H1 (cell line): ENCODE results near the gene SGSH. TPM values are rescaled to one million over a fixed set of nuclear protein-coding genes. Genes with fewer than 3 reads are reported as not detected.

Source experiments
- CTCF ChIA-PET: fragments of 300-600 bp; sonication (Branson Sonifier 250); formaldehyde crosslinking; loops from one replicate; lab custom pipeline; 2021; ENCODE audit not compliant: partially characterized antibody; lab: Charles Lee
- POLR2A ChIA-PET: fragments of 300-600 bp; sonication (Branson Sonifier 250); formaldehyde crosslinking; loops from one replicate; lab custom pipeline; 2021; ENCODE audit warnings: inconsistent platforms; ENCODE audit not compliant: partially characterized antibody; lab: Charles Lee
- DNase-seq, 2 experiments: peaks; one replicate each; pipeline versions ENCODE4 v3.0.0 to v3.0.0-alpha.2; 2010 to 2022; ENCODE audit warnings: low spot score in 2 of 2, low read depth in 1 of 2, mixed read lengths in 1 of 2
- FAIRE-seq: peaks from 2 replicates; lab custom pipeline; 2011; peaks lifted over from hg19 to GRCh38; lab: Jason Lieb, UNC
- H2AFZ ChIP-seq: 2 replicates; pipeline ENCODE4 v1.8.1; 2012; ENCODE audit warnings: low read length, inconsistent platforms
- H2AK5ac ChIP-seq: 2 replicates; pipeline ENCODE4 v1.6.1; 2013; ENCODE audit warnings: low read depth, low read length
- H2BK120ac ChIP-seq: replicated peaks from 2 replicates; pipeline ENCODE3; 2013; ENCODE audit warnings: low read depth, low read length, inconsistent platforms
- H2BK12ac ChIP-seq: 2 replicates; pipeline ENCODE4 v1.6.1; 2013; ENCODE audit warnings: low read depth, low read length
- H2BK15ac ChIP-seq: 2 replicates; pipeline ENCODE4 v1.6.1; 2013; ENCODE audit warnings: low read length
- H2BK20ac ChIP-seq: 2 replicates; pipeline ENCODE4 v1.6.1; 2013; ENCODE audit warnings: low read length
- H2BK5ac ChIP-seq: 2 replicates; pipeline ENCODE4 v1.6.1; 2013; ENCODE audit warnings: low read depth, low read length
- H3K14ac ChIP-seq: 2 replicates; pipeline ENCODE4 v1.6.1; 2013; ENCODE audit warnings: inconsistent platforms; ENCODE audit not compliant: insufficient read length
- H3K18ac ChIP-seq: 2 replicates; pipeline ENCODE4 v1.6.1; 2013; ENCODE audit warnings: low read length; ENCODE audit errors: extremely low read depth
- H3K23ac ChIP-seq: 2 replicates; pipeline ENCODE4 v1.6.1; 2013; ENCODE audit warnings: inconsistent platforms; ENCODE audit not compliant: insufficient read length
- H3K23me2 ChIP-seq: 2 replicates; pipeline ENCODE4 v1.6.1; 2013; ENCODE audit warnings: low read depth, low read length
- H3K27ac ChIP-seq: 2 replicates; pipeline ENCODE4 v1.6.1; 2011; ENCODE audit warnings: low read depth, low read length, inconsistent platforms
- H3K27me3 ChIP-seq, 4 experiments: replicated peaks in 1 of 4; 1 replicate in 1 of 4; 2 replicates in 3 of 4; pipeline versions ENCODE4 v1.6.1 to v1.8.1; 2011 to 2013; ENCODE audit warnings: low read length in 3 of 4, mild to moderate bottlenecking in 3 of 4, inconsistent platforms in 2 of 4, mixed read lengths in 2 of 4, moderate library complexity in 1 of 4; ENCODE audit not compliant: control insufficient read depth in 3 of 4, insufficient read depth in 3 of 4; ENCODE audit errors: extremely low read depth in 1 of 4
- H3K36me3 ChIP-seq, 4 experiments: 2 replicates each; pipeline versions ENCODE4 v1.6.1 to v1.8.1; 2011 to 2013; ENCODE audit warnings: mild to moderate bottlenecking in 4 of 4, low read length in 3 of 4, moderate library complexity in 2 of 4, control low read depth in 1 of 4, inconsistent platforms in 1 of 4; ENCODE audit not compliant: insufficient read depth in 4 of 4, control insufficient read depth in 2 of 4
- H3K4ac ChIP-seq: replicated peaks from 2 replicates; pipeline ENCODE3; 2013; ENCODE audit warnings: low read length, low read depth, mixed read lengths, inconsistent platforms; ENCODE audit not compliant: insufficient read length
- H3K4me1 ChIP-seq, 4 experiments: replicated peaks in 1 of 4; 1 replicate in 1 of 4; 2 replicates in 3 of 4; pipeline versions ENCODE4 v1.6.1 to v1.8.1; 2011 to 2013; ENCODE audit warnings: low read length in 3 of 4, inconsistent platforms in 2 of 4, mixed read lengths in 1 of 4; ENCODE audit not compliant: insufficient read depth in 4 of 4, control insufficient read depth in 3 of 4
- H3K4me2 ChIP-seq, 2 experiments: 2 replicates each; pipeline versions ENCODE4 v1.6.1 to v1.8.1; 2011 to 2013; ENCODE audit warnings: low read depth in 2 of 2, low read length in 2 of 2, control low read depth in 1 of 2, inconsistent platforms in 1 of 2, mild to moderate bottlenecking in 1 of 2; ENCODE audit not compliant: insufficient read depth in 1 of 2
- H3K4me3 ChIP-seq, 4 experiments: fragments of 200-600, 300-600 bp in 1 of 4; sonication (generic), shearing (Covaris generic), sonication (Bioruptor Twin) in 1 of 4; 2 replicates each; pipeline versions ENCODE4 v1.5.1 to v1.8.1; 2011 to 2016; ENCODE audit warnings: low read length in 4 of 4, low read depth in 3 of 4, control low read depth in 2 of 4, inconsistent platforms in 2 of 4, mild to moderate bottlenecking in 2 of 4, mixed read lengths in 1 of 4, moderate library complexity in 1 of 4; ENCODE audit not compliant: insufficient read depth in 2 of 4; ENCODE audit errors: extremely low read depth in 1 of 4
- H3K56ac ChIP-seq: replicated peaks from 2 replicates; pipeline ENCODE3; 2013; ENCODE audit warnings: low read depth, mild to moderate bottlenecking, mixed read lengths, low read length, inconsistent platforms; ENCODE audit not compliant: insufficient read length
- H3K79me1 ChIP-seq: 2 replicates; pipeline ENCODE4 v1.6.1; 2013; ENCODE audit warnings: low read depth, low read length, control low read depth
- H3K79me2 ChIP-seq, 2 experiments: 2 replicates each; pipeline versions ENCODE4 v1.6.1 to v1.8.1; 2012 to 2013; ENCODE audit warnings: low read length in 2 of 2, mild to moderate bottlenecking in 2 of 2, inconsistent platforms in 1 of 2; ENCODE audit not compliant: insufficient read depth in 2 of 2, control insufficient read depth in 1 of 2
- H3K9ac ChIP-seq, 4 experiments: replicated peaks in 1 of 4; 1 replicate in 1 of 4; 2 replicates in 3 of 4; pipeline versions ENCODE4 v1.6.1 to v1.8.1; 2011 to 2013; ENCODE audit warnings: low read depth in 3 of 4, low read length in 3 of 4, control low read depth in 2 of 4, mild to moderate bottlenecking in 2 of 4, moderate library complexity in 2 of 4, inconsistent platforms in 1 of 4; ENCODE audit errors: extremely low read depth in 1 of 4
- H3K9me3 ChIP-seq, 2 experiments: 2 replicates each; pipeline versions ENCODE4 v1.6.1 to v1.8.1; 2012 to 2013; ENCODE audit warnings: mild to moderate bottlenecking in 2 of 2, moderate library complexity in 2 of 2, control low read depth in 1 of 2, inconsistent platforms in 1 of 2, low read depth in 1 of 2, low read length in 1 of 2, mixed read lengths in 1 of 2; ENCODE audit not compliant: insufficient read depth in 2 of 2
- H4K20me1 ChIP-seq, 2 experiments: replicated peaks in 1 of 2; 2 replicates each; pipeline versions ENCODE3 to v1.8.1; 2011 to 2013; ENCODE audit warnings: inconsistent platforms in 2 of 2, low read length in 2 of 2, mild to moderate bottlenecking in 1 of 2; ENCODE audit not compliant: insufficient read depth in 2 of 2, control insufficient read depth in 1 of 2
- H4K5ac ChIP-seq: 2 replicates; pipeline ENCODE4 v1.6.1; 2013; ENCODE audit warnings: low read length, low read depth, mixed read lengths, inconsistent platforms; ENCODE audit not compliant: insufficient read length
- H4K8ac ChIP-seq: 2 replicates; pipeline ENCODE4 v1.8.0; 2013; ENCODE audit warnings: mild to moderate bottlenecking, moderate library complexity, low read length, inconsistent platforms; ENCODE audit not compliant: insufficient read depth; ENCODE audit errors: extremely low read depth
- H4K91ac ChIP-seq: replicated peaks from 2 replicates; pipeline ENCODE3; 2013; ENCODE audit warnings: low read length, mixed read lengths, inconsistent platforms; ENCODE audit not compliant: insufficient read length
- EP300 ChIP-seq, 2 experiments: IDR thresholded peaks; 1 replicate in 1 of 2; 2 replicates in 1 of 2; pipeline ENCODE4 v1.6.1; 2011 to 2012; ENCODE audit warnings: low read depth in 2 of 2, low read length in 2 of 2, mild to moderate bottlenecking in 2 of 2, borderline replicate concordance in 1 of 2, inconsistent platforms in 1 of 2, moderate library complexity in 1 of 2
- GTF2F1 ChIP-seq: IDR thresholded peaks from 2 replicates; pipeline ENCODE4 v1.6.1; 2012; ENCODE audit warnings: low read depth, low read length, improper control_type of control experiment, borderline replicate concordance
- JUN ChIP-seq: IDR thresholded peaks from 2 replicates; pipeline ENCODE4 v1.6.1; 2011; ENCODE audit warnings: low read depth, mild to moderate bottlenecking, improper control_type of control experiment, low read length
- NRF1 ChIP-seq: IDR thresholded peaks from 2 replicates; pipeline ENCODE4 v1.6.1; 2011; ENCODE audit warnings: mild to moderate bottlenecking, low read depth, low read length, improper control_type of control experiment
- POLR2AphosphoS5 ChIP-seq: IDR thresholded peaks from 2 replicates; pipeline ENCODE4 v1.6.1; 2011; ENCODE audit warnings: low read depth, low read length
- RAD21 ChIP-seq, 2 experiments: IDR thresholded peaks in 1 of 2; conservative IDR thresholded peaks in 1 of 2; 2 replicates each; pipeline ENCODE4 v1.6.1; 2011; ENCODE audit warnings: low read depth in 2 of 2, low read length in 2 of 2, improper control_type of control experiment in 1 of 2, inconsistent platforms in 1 of 2, mild to moderate bottlenecking in 1 of 2, moderate library complexity in 1 of 2
- SIRT6 ChIP-seq: IDR thresholded peaks from one replicate; pipeline ENCODE4 v1.7.1; 2012; ENCODE audit warnings: low read length, inconsistent platforms
- TEAD4 ChIP-seq: IDR thresholded peaks from 2 replicates; pipeline ENCODE4 v1.6.1; 2012; ENCODE audit warnings: low read depth, low read length, inconsistent platforms, mixed read lengths
- WGBS, 2 experiments: shearing (Covaris generic) in 1 of 2; methylation state at CpG; one replicate each; pipeline versions ENCODE4 v1.1.6 to v1.1.7; 2013 to 2015; ENCODE audit warnings: low lambda C conversion rate in 2 of 2, mixed read lengths in 2 of 2, inconsistent platforms in 1 of 2, low coverage in 1 of 2, missing lambda C conversion rate in 1 of 2; ENCODE audit not compliant: insufficient replicate concordance in 2 of 2, insufficient coverage in 1 of 2, insufficient read length in 1 of 2; ENCODE audit errors: extremely low coverage in 1 of 2, missing lambda C conversion rate in 1 of 2; 5-methylcytosine and 5-hydroxymethylcytosine counted together
- polyA plus RNA-seq, 7 experiments: library from polyadenylated mRNA; depleted of rRNA in 3 of 7; stranded (reverse) in 5 of 7; unstranded in 2 of 7; fragments of >200 nt in 5 of 7; fragments of 200-250 nt in 2 of 7; gene quantifications; 1 replicate in 5 of 7; 2 replicates in 1 of 7; 4 replicates in 1 of 7; pipeline versions ENCODE4 v1.2.1 to v1.2.3, GENCODE V29; 2011 to 2013; ENCODE audit warnings: missing spikeins in 2 of 7, mixed read lengths in 2 of 7
- total RNA-seq: library from RNA; stranded (reverse); fragmentation: NEBNext Ultra II Directional; extraction: Animal tissue kit (Norgen Biotek cat#: 25700); gene quantifications from 2 replicates; pipeline ENCODE4 v1.2.1, GENCODE V29; 2021
- TF ChIP-seq, protein P1 (sequence below): IDR thresholded peaks from 2 replicates; pipeline ENCODE4 v1.6.1; 2011; ENCODE audit warnings: low read length, improper control_type of control experiment
- TF ChIP-seq, protein P2 (sequence below): IDR thresholded peaks from 2 replicates; pipeline ENCODE4 v1.6.1; 2012; ENCODE audit warnings: inconsistent platforms

Gene SGSH
- total and polyA plus RNA-seq, 2 of the 8 experiments (the other 6 are each of a cell fraction or from before 2014, with no cell fraction given): 18.0 to 19.6 TPM

DNA sequence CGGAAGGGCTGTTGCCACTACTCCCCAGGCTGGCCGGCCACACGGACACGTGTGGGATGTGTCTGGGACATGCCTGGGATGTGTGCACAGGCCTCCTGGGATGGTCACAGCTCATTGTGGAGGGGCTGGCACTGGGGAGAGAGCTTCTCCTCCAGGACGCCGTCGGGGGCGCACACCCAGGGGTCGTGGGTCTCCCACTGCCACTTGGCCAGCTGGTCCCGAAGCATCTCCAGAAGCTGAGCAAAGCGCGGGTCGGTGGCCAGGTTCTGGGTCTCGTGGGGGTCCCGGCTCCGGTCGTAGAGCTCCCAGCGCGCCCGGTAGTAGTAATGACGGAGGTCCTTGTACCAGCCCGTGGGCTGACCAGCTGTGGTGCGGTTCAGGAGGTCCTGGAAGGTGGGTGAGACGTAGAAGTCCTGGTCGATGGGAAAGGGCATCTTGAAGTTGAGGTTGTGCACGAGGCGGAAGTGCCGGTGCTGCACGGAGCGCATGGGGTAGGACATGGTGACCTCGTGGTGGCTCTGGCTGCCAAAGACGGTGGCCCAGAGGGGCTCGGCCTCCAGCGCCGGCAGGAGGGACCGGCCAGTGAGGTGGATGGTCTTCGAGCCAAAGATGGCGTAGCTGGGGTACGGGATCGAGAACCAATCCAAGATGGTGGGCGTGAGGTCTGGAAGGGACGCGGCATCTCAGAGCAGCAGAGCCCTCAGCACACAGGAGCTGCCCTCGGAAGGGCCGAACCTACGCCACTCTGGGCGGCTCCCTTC is 9.6 kb downstream of the SGSH start:
- CTCF ChIA-PET: interaction anchor here (0.6 to 9.0 kb wide), 6 partner anchors 17 to 387 kb away, joined by 3 to 90 read pairs (median 4); no protein-coding TSS in a partner anchor
- TF ChIP-seq GTF2F1: no peak
- TF ChIP-seq POLR2AphosphoS5: no peak
- TF ChIP-seq EP300 (IDR thresholded peaks at IDR 0.05; ENCODE audit: borderline replicate concordance in 1 of 2, low read depth in 2 of 2, low read length in 2 of 2): no peak
- no peak for TF ChIP-seq RAD21 (IDR thresholded peaks at IDR 0.05 in 1 of 2, conservative IDR thresholded peaks at IDR 0.05 in 1 of 2; ENCODE audit: low read depth in 2 of 2, low read length in 2 of 2)
- TF ChIP-seq, protein P1, sequence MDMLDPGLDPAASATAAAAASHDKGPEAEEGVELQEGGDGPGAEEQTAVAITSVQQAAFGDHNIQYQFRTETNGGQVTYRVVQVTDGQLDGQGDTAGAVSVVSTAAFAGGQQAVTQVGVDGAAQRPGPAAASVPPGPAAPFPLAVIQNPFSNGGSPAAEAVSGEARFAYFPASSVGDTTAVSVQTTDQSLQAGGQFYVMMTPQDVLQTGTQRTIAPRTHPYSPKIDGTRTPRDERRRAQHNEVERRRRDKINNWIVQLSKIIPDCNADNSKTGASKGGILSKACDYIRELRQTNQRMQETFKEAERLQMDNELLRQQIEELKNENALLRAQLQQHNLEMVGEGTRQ: no peak
- TF ChIP-seq SIRT6: no peak
- TF ChIP-seq, protein P2, sequence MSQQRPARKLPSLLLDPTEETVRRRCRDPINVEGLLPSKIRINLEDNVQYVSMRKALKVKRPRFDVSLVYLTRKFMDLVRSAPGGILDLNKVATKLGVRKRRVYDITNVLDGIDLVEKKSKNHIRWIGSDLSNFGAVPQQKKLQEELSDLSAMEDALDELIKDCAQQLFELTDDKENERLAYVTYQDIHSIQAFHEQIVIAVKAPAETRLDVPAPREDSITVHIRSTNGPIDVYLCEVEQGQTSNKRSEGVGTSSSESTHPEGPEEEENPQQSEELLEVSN: no peak
- no peak for TF ChIP-seq JUN
- TF ChIP-seq TEAD4: no peak
- TF ChIP-seq NRF1: no peak

More for the DNA sequence above, 9.6 kb downstream of the SGSH start:
- no peak overlapping the region for H2BK15ac ChIP-seq
- H4K5ac ChIP-seq: no peak overlapping the region
- no peak overlapping the region for H3K9ac ChIP-seq
- 95% methylated on average over 42 of the region's 47 CpGs; no CpG with 5 or more reads in 1 of the 2 experiments for WGBS, 2 experiments
- H3K4me1 ChIP-seq: no peaks in the 10 kb centered on the region
- no peaks in the 10 kb centered on the region for H3K23me2 ChIP-seq
- no peak overlapping the region for H3K27ac ChIP-seq
- H4K8ac ChIP-seq: peak overlapping the region; percentile 51; the same call in 1 of the 2 replicates
- H2BK5ac ChIP-seq: no peak overlapping the region
- peaks cover 2 to 3% of the 10 kb centered on the region in 2 experiments for H4K20me1 ChIP-seq
- H3K56ac ChIP-seq: no peak overlapping the region
- H2BK120ac ChIP-seq: no peak overlapping the region
- DNase-seq: no peak
- no peak overlapping the region for H2AFZ ChIP-seq
- H3K79me1 ChIP-seq: no peaks in the 10 kb centered on the region
- no peak overlapping the region for H2BK12ac ChIP-seq
- H2BK20ac ChIP-seq: no peak overlapping the region
- H2AK5ac ChIP-seq: no peak overlapping the region
- H3K23ac ChIP-seq: no peak overlapping the region
- FAIRE-seq: no peak
- no peaks in the 10 kb centered on the region for H3K79me2 ChIP-seq
- H3K18ac ChIP-seq: no peak overlapping the region
- no peaks in the 10 kb centered on the region for H3K27me3 ChIP-seq
- no peak overlapping the region for H3K4me3 ChIP-seq
- peaks cover 4 to 14% (median 11%) of the 10 kb centered on the region in 4 experiments; a peak in 4 of 8 replicates for H3K36me3 ChIP-seq
- no peak overlapping the region for H3K14ac ChIP-seq
- no peaks in the 10 kb centered on the region for H3K9me3 ChIP-seq
- H3K4me2 ChIP-seq: no peak overlapping the region
- no peak overlapping the region for H3K4ac ChIP-seq
- POLR2A ChIA-PET: interaction anchor here (0.7 to 2.6 kb wide), 4 partner anchors 8 to 54 kb away, joined by 3 to 9 read pairs (median 4); no protein-coding TSS in a partner anchor
- no peak overlapping the region for H4K91ac ChIP-seq
